OCI-LY7 (cell line): ENCODE results near the gene CORO2B.

Source experiments
- CTCF ChIP-seq: fragments of 200-600 bp; sonication (generic); conservative IDR thresholded peaks from 2 replicates; pipeline ENCODE4 v1.5.1; 2014; ENCODE audit warnings: mild to moderate bottlenecking, antibody characterized with exemption, low read length, moderate library complexity, mixed read lengths
- EZH2phosphoT487 ChIP-seq: fragments of 200-600 bp; sonication (generic); IDR thresholded peaks from 2 replicates; pipeline ENCODE4 v1.6.1; 2018; ENCODE audit warnings: low read depth, borderline replicate concordance, mild to moderate bottlenecking, mixed run types, antibody characterized with exemption, low read length, moderate library complexity, mixed read lengths

- no peak for TF ChIP-seq CTCF
- TF ChIP-seq EZH2phosphoT487 = no peak
Observed at GRCh38 chr15:68695061-68695595, 116.3 kb downstream of the CORO2B start.
